Endodermal cell (in vitro differentiated cells): ENCODE data around the gene CLCN1. TPM values are rescaled to one million over a fixed set of nuclear protein-coding genes. Genes with fewer than 3 reads are reported as not detected.
"Not testable (repeated sequence)": the region's sequence is repeated elsewhere in the genome, so short reads cannot be mapped to it uniquely, and the experiment has no call there.

Experiments
- DNase-seq: peaks from one replicate; pipeline ENCODE4 v3.0.0-alpha.2; 2017
- H3K27ac ChIP-seq: 2 replicates; pipeline ENCODE4 v1.5.1; 2013; ENCODE audit warnings: mild to moderate bottlenecking, low read depth, low read length, moderate library complexity
- H3K27me3 ChIP-seq: 2 replicates; pipeline ENCODE4 v1.6.1; 2013; ENCODE audit warnings: mild to moderate bottlenecking, low read length, moderate library complexity; ENCODE audit not compliant: insufficient read depth, control insufficient read depth, poor library complexity, severe bottlenecking
- H3K36me3 ChIP-seq: 2 replicates; pipeline ENCODE4 v1.7.0; 2013; ENCODE audit warnings: mild to moderate bottlenecking, low read length, moderate library complexity; ENCODE audit not compliant: control insufficient read depth, insufficient read depth
- H3K4me1 ChIP-seq: one replicate; pipeline ENCODE4 v1.7.0; 2013; ENCODE audit warnings: low read length; ENCODE audit not compliant: control insufficient read depth, insufficient read depth
- H3K4me3 ChIP-seq: 2 replicates; pipeline ENCODE4 v1.5.1; 2013; ENCODE audit warnings: mild to moderate bottlenecking, low read length, moderate library complexity
- H3K9ac ChIP-seq: 2 replicates; pipeline ENCODE4 v1.6.1; 2013; ENCODE audit warnings: mild to moderate bottlenecking, low read length, moderate library complexity; ENCODE audit not compliant: poor library complexity, severe bottlenecking; ENCODE audit errors: extremely low read depth
- H3K9me3 ChIP-seq: 2 replicates; pipeline ENCODE4 v1.6.1; 2013; ENCODE audit warnings: mild to moderate bottlenecking, low read length, moderate library complexity; ENCODE audit not compliant: control insufficient read depth
- H3K27ac Mint-ChIP-seq: 2 replicates; pipeline ENCODE4 v1.8.0; 2020; ENCODE audit warnings: mixed read lengths
- H3K27me3 Mint-ChIP-seq: 2 replicates; pipeline ENCODE4 v1.8.0; 2021; ENCODE audit warnings: mild to moderate bottlenecking, mixed read lengths; ENCODE audit not compliant: insufficient read depth
- H3K36me3 Mint-ChIP-seq: 2 replicates; pipeline ENCODE4 v1.8.0; 2020; ENCODE audit warnings: low read depth, mixed read lengths
- H3K4me1 Mint-ChIP-seq: 2 replicates; pipeline ENCODE4 v1.8.0; 2020; ENCODE audit warnings: mixed read lengths
- H3K4me3 Mint-ChIP-seq: 2 replicates; pipeline ENCODE4 v1.8.0; 2020; ENCODE audit warnings: mild to moderate bottlenecking, moderate library complexity, mixed read lengths
- H3K9me3 Mint-ChIP-seq: 2 replicates; pipeline ENCODE4 v1.8.0; 2020; ENCODE audit warnings: mild to moderate bottlenecking, mixed read lengths
- WGBS, 2 experiments: methylation state at CpG; one replicate each; pipeline versions ENCODE4 v1.1.5 to v1.1.7; 2013; ENCODE audit warnings: missing lambda C conversion rate in 2 of 2, mixed read lengths in 1 of 2; ENCODE audit not compliant: insufficient coverage in 1 of 2, insufficient read length in 1 of 2; 5-methylcytosine and 5-hydroxymethylcytosine counted together
- total RNA-seq, 2 donors: library from RNA; stranded (reverse); fragmentation: NEBNext Ultra II Directional in 1 of 2; extraction: Animal tissue kit (Norgen Biotek cat#: 25700) in 1 of 2; gene quantifications; 2 replicates in 1 of 2; 3 replicates in 1 of 2; pipeline ENCODE4 v1.2.1, GENCODE V29; 2021
- TF ChIP-seq, protein P1 (sequence below): fragments of 200-600 bp; sonication (generic); conservative IDR thresholded peaks from 2 replicates; pipeline ENCODE4 v1.5.0; 2021; ENCODE audit warnings: antibody characterized with exemption, mild to moderate bottlenecking

Gene CLCN1
- total RNA-seq, 2 donors from 2014 or later: 0.53 TPM; not detected in 1

DNA sequence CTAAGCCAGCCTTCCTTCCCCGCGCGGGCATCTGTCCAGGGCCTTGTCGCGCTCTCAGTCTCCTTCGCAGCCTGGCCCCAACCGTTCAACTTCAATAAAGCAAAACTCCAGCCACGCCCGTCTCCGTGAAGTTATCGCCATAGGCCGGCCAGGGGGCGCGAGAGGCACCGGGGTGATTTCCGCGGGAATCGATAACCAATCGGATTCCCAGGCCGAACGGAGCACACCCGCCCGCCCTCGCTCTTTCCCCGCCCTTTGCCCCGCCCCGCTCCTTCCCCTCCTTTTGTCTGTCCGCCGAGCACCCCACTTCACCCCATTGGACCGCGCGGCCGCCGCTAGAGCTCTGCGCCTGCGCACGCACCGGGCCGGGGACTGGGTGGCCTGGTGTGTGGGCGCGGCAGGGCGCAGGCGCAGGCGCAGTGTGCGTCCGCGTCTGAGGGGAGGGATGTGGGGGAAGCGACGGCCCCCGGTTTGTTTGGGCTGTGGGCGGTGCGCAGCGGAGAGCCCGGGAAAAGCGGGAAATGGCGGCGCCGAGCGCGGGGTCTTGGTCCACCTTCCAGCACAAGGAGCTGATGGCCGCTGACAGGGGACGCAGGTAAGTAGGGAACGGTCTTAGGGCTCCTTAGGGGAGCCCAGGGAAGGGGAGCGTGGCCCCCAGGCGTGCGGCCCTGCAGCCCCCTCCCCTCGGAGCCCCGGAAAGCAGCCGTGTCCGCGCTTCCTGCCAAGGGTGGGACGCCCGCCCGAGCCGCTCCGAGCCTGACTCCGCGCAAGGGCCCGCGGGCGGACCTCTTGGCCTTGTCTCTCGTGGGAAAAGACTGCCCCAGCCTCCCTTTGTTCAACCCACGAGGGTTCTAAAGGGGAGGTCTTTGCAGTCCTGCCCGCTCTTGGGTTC, 27.7 kb upstream of the CLCN1 start, which contains the start of gene CASP2:
Gene CASP2 (plus strand): TSS at position 417 of the 892 bp plus-strand sequence. CDS start 105 bp downstream, at position 522.
- H3K36me3 ChIP-seq: peaks cover 29% of the 10 kb centered on the region
- Mint-ChIP-seq H3K27me3 (peaks cover 30% of the 10 kb centered on the region), H3K27ac (peak within 1 kb of the TSS; percentile 95), H3K9me3 (peaks cover 14% of the 10 kb centered on the region), H3K4me3 (peak within 1 kb of the TSS; percentile 88), H3K36me3 (peaks cover 30% of the 10 kb centered on the region), H3K4me1 (peaks cover 30% of the 10 kb centered on the region)
- TF ChIP-seq, protein P1, sequence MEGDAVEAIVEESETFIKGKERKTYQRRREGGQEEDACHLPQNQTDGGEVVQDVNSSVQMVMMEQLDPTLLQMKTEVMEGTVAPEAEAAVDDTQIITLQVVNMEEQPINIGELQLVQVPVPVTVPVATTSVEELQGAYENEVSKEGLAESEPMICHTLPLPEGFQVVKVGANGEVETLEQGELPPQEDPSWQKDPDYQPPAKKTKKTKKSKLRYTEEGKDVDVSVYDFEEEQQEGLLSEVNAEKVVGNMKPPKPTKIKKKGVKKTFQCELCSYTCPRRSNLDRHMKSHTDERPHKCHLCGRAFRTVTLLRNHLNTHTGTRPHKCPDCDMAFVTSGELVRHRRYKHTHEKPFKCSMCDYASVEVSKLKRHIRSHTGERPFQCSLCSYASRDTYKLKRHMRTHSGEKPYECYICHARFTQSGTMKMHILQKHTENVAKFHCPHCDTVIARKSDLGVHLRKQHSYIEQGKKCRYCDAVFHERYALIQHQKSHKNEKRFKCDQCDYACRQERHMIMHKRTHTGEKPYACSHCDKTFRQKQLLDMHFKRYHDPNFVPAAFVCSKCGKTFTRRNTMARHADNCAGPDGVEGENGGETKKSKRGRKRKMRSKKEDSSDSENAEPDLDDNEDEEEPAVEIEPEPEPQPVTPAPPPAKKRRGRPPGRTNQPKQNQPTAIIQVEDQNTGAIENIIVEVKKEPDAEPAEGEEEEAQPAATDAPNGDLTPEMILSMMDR: peak; percentile 56
- DNase-seq: peak; percentile 99
- WGBS, 2 experiments: 3 to 16% methylated on average over 29 to 84 of the region's 84 CpGs
- H3K9ac ChIP-seq: peak within 1 kb of the TSS; percentile 91
- H3K4me3 ChIP-seq: peak within 1 kb of the TSS; percentile 100
- H3K27ac ChIP-seq: peak within 1 kb of the TSS; percentile 90
- peaks cover 11% of the 10 kb centered on the region for H3K27me3 ChIP-seq
- H3K9me3 ChIP-seq: peaks cover 6% of the 10 kb centered on the region
- H3K4me1 ChIP-seq: peaks cover 4% of the 10 kb centered on the region

DNA sequence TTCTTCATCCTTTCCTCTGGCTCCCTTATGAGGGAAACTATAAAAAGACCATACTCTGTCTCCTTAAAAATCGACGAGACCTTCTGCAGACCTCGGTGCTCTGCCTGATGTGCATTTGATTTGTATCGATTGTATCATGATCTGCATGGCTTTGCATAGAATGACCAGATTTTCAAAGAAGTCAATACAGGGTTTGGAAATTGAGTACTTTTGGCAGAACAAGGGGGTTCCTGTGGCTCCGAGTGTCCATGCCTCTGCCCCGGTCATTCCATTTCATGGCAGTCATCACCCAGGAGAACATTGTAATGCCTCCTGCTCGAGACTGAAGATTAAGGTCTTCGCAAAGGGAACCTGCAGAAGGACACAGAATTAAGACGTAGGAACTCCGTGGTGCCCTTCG, 27.1 kb upstream of the CLCN1 start:
- Mint-ChIP-seq H3K4me3 (peak overlapping the region; percentile 88), H3K4me1 (peaks cover 24% of the 10 kb centered on the region), H3K27me3 (peaks cover 30% of the 10 kb centered on the region), H3K36me3 (peaks cover 37% of the 10 kb centered on the region), H3K9me3 (peaks cover 14% of the 10 kb centered on the region), H3K27ac (peak overlapping the region; percentile 95)
- peaks cover 11% of the 10 kb centered on the region for H3K27me3 ChIP-seq
- peak overlapping the region; percentile 100 for H3K4me3 ChIP-seq
- peak overlapping the region; percentile 91 for H3K9ac ChIP-seq
- peaks cover 4% of the 10 kb centered on the region for H3K4me1 ChIP-seq
- WGBS, 2 experiments: 2 to 4% methylated on average over 6 to 11 of the region's 11 CpGs
- H3K27ac ChIP-seq: peak overlapping the region; percentile 90
- TF ChIP-seq, protein P1: no peak
- peaks cover 36% of the 10 kb centered on the region for H3K36me3 ChIP-seq
- no peak for DNase-seq
- H3K9me3 ChIP-seq: peaks cover 6% of the 10 kb centered on the region

DNA sequence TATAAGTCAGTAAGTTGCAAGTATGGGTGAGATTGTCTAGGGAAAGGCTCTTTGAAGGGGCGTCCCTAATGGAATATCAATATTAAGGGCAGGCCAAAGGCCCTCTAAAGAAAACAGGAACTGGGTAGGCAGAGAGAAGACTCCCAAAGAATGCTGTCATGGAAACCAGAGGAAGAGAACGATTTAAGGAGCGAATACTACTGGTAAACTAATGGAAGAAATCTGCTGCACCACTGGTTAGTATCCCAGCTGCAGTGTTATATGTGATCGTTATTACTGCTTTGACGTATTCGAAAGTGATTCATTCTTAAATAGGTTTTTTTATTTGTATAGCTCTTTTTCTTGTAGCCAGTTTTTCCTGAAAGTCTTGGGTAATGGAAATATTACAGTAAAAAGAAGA, 26.5 kb upstream of the CLCN1 start:
- peaks cover 43% of the 10 kb centered on the region for H3K36me3 Mint-ChIP-seq
- peaks cover 30% of the 10 kb centered on the region for H3K27me3 Mint-ChIP-seq
- H3K4me1 Mint-ChIP-seq: peaks cover 18% of the 10 kb centered on the region
- Histone ChIP-seq H3K4me1 (peaks cover 4% of the 10 kb centered on the region), H3K27ac (no peak overlapping the region), H3K36me3 (peaks cover 41% of the 10 kb centered on the region), H3K4me3 (peak overlapping the region; percentile 100), H3K9me3 (peaks cover 6% of the 10 kb centered on the region), H3K27me3 (peaks cover 11% of the 10 kb centered on the region), H3K9ac (peak overlapping the region; percentile 91)
- TF ChIP-seq, protein P1: no peak
- H3K4me3 Mint-ChIP-seq: peak overlapping the region; percentile 88
- DNase-seq: no peak
- 27 to 53% methylated on average over 4 to 6 of the region's 6 CpGs for WGBS, 2 experiments
- H3K27ac Mint-ChIP-seq: no peak overlapping the region
- peaks cover 14% of the 10 kb centered on the region for H3K9me3 Mint-ChIP-seq

DNA sequence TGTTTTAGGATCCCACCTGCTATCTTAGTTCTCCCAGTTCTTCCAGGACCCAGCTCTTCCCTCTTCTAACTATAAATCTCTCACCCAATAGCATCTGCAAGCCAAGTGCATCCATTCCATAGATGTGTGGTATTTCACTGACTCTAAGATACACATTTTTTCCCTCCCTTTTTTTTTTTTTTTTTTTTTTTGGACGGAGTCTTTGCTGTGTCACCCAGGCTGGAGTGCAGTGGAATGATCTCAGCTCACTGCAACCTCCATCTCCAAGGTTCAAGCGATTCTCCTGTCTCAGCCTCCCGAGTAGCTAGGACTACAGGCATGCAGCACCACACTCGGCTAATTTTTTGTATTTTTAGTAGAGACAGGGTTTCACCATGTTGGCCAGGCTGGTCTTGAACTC, 26.0 kb upstream of the CLCN1 start:
- H3K27me3 ChIP-seq: peaks cover 11% of the 10 kb centered on the region
- not testable (repeated sequence) for H3K27ac Mint-ChIP-seq

More for the DNA sequence above, 26.0 kb upstream of the CLCN1 start:
- H3K4me3 Mint-ChIP-seq: peak overlapping the region; percentile 88
- WGBS, 2 experiments: 80 to 86% methylated on average over 1 to 4 of the region's 4 CpGs
- not testable (repeated sequence) for DNase-seq, H3K9me3 ChIP-seq, H3K4me1 ChIP-seq, H3K27ac ChIP-seq
- peaks cover 30% of the 10 kb centered on the region for H3K27me3 Mint-ChIP-seq
- peaks cover 14% of the 10 kb centered on the region for H3K4me1 Mint-ChIP-seq
- H3K36me3 Mint-ChIP-seq: peaks cover 47% of the 10 kb centered on the region
- peak overlapping the region; percentile 100 for H3K4me3 ChIP-seq
- peaks cover 46% of the 10 kb centered on the region for H3K36me3 ChIP-seq
- peak overlapping the region; percentile 13 for H3K9ac ChIP-seq
- peaks cover 14% of the 10 kb centered on the region for H3K9me3 Mint-ChIP-seq
